ENCODE results near the gene ZNF853.

ZNF853 gene

DNA sequence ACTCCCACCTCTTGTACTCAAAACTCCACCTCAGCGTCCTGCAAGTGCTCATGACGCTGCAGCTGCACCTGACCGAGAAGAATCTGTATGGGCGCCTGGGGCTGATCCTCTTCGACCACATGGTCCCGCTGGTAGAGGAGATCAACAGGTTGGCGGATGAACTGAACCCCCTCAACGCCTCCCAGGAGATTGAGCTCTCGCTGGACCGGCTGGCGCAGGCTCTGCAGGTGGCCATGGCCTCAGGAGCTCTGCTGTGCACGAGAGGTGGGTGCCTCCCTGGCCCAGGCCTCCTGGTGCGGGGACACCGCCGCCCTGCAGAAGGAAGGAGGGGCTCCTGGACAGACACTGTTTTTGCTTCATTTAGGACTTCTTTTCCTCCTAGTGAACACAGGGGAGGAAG, 15.3 kb upstream of the ZNF853 start:
- no peak for DNase-seq
- in situ Hi-C loops (cut with MboI; ENCODE audit: low pct_unique_long_range_greater_than_20kb, low sequenced_read_pairs): no loop called here

DNA sequence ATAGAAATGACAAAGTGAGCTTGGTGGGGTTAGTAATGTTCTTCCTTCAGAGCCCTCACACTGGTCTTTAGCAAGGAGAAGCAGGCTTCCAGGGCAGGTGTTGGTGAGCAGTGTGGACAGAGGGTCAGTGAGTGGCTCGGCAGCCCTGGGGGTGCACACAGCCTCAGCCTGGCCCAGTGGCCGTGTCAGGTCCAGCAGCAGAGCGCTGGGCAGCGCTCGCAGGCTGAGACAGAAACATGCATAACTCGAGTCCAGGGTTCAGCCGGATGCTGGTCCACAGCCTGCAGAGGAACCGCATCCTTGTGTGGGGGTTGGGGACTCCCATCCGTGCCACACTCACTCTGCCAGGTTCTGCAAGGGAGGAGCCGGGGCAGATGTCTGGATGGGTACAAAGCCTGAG, 11.0 kb upstream of the ZNF853 start:
- no peak for DNase-seq
- in situ Hi-C loops (cut with MboI; ENCODE audit: low pct_unique_long_range_greater_than_20kb, low sequenced_read_pairs): no loop called here

GRCh38 chr7:6606866-6607583, 8.4 kb upstream of the ZNF853 start:
- in situ Hi-C loops (cut with MboI; ENCODE audit: low pct_unique_long_range_greater_than_20kb, low sequenced_read_pairs): no loop called here
- DNase-seq: no peak

DNA sequence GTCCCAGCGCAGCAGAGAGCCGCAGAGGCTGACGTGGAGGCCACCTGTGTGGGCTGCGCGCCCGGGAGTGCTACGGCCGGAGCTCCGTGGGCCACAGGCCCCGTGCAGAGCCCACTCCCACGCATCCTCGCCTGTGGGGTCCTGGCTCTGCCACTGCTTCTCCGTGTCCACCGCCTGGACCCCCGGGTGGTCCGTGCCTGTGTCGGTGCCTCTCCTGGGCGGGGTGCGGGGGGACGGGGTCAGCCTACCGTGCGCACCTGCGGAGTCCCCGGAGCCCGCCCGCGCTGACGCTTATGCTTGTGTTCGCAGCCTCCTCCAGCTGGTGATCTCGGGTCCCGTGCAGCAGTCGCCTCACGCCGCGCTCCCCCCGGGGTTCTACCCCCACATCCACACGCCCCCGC, 7.8 kb upstream of the ZNF853 start:
- in situ Hi-C loops (cut with MboI; ENCODE audit: low pct_unique_long_range_greater_than_20kb, low sequenced_read_pairs): no loop called here
- DNase-seq: no peak

- in situ Hi-C loops (cut with MboI; ENCODE audit: low pct_unique_long_range_greater_than_20kb, low sequenced_read_pairs): no loop called here
- no peak for DNase-seq
Measured at GRCh38 chr7:6608081-6608480, 7.3 kb upstream of the ZNF853 start.

DNA sequence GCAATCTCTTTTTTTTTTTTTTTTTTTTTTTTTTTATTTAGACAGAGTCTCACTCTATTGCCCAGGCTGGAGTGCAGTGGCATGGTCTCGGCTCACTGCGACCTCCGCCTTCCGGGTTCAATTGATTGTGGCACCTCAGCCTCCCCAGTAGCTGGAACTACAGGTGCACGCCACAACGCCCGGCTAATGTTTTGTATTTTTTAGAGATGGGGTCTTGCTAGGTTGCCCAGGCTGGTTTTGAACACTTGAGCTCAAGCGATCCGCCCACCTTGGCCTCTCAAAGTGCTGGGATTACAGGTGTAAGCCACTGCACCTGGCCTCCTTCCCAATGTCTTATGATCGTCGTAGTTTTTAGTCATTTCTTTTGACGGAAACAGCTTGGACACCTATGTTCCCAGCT, 6.6 kb upstream of the ZNF853 start:
- in situ Hi-C loops (cut with MboI; ENCODE audit: low pct_unique_long_range_greater_than_20kb, low sequenced_read_pairs): no loop called here
- DNase-seq: no peak

DNA sequence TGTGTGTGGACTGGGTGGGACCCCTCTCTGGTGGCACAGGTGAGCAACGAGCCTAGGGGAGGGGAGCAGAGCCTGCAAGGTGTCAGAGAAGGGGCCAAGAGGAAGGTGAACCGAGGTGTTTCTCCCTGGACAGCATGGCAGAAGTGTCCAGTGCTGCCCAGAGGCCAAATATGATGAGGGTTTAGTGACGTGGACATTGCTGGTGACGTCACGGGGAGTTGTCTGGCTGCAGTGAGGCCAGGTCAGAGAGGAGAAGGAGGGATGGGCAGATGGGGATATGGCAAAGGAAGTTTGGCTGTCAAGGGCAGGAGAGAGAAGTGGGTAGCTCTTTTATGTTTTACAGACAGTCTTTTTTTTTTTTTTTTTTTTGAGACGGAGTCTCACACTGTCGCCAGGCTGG, 2.6 kb upstream of the ZNF853 start:
- in situ Hi-C loops (cut with MboI; ENCODE audit: low pct_unique_long_range_greater_than_20kb, low sequenced_read_pairs): no loop called here
- no peak for DNase-seq

GRCh38 chr7:6613706-6614105, 1.7 kb upstream of the ZNF853 start:
- no peak for DNase-seq

GRCh38 chr7:6615723-6616555, 529 bp downstream of the ZNF853 start:
- in situ Hi-C loops (cut with MboI; ENCODE audit: low pct_unique_long_range_greater_than_20kb, low sequenced_read_pairs): no loop called here
- DNase-seq: no peak

More at GRCh38 chr7:6613706-6614105, 1.7 kb upstream of the ZNF853 start:
- in situ Hi-C loops (cut with MboI; ENCODE audit: low pct_unique_long_range_greater_than_20kb, low sequenced_read_pairs): no loop called here

GRCh38 chr7:6616854-6617643, 1.6 kb downstream of the ZNF853 start:
- in situ Hi-C loops (cut with MboI; ENCODE audit: low pct_unique_long_range_greater_than_20kb, low sequenced_read_pairs): no loop called here
- DNase-seq: no peak

GRCh38 chr7:6618621-6619020, 3.2 kb downstream of the ZNF853 start:
- no peak for DNase-seq
- in situ Hi-C loops (cut with MboI; ENCODE audit: low pct_unique_long_range_greater_than_20kb, low sequenced_read_pairs): no loop called here

DNA sequence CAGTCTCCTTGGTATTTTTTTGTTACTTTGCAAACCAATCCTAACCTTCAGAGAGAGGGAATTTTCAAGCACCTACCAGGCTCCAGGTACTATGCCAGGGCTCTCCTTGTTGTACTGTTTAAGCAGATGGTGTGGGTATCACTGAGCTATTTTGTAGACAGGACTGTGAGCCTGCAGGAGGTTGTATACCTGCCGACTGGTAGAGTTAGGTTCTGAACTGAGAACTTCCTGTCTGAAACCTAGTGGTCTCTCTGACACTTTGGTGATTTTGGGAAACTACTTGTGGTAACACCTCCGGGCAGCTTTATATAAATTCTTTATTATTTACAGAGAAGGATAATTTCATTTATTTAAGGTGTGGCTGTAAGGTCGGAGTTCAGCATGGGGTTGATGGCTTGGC, 4.6 kb downstream of the ZNF853 start:
- in situ Hi-C loops (cut with MboI; ENCODE audit: low pct_unique_long_range_greater_than_20kb, low sequenced_read_pairs): no loop called here
- DNase-seq: no peak

GRCh38 chr7:6621195-6622133, 6.1 kb downstream of the ZNF853 start:
- in situ Hi-C loops (cut with MboI; ENCODE audit: low pct_unique_long_range_greater_than_20kb, low sequenced_read_pairs): no loop called here
- no peak for DNase-seq

GRCh38 chr7:6622134-6622710, 6.8 kb downstream of the ZNF853 start:
- in situ Hi-C loops (cut with MboI; ENCODE audit: low pct_unique_long_range_greater_than_20kb, low sequenced_read_pairs): no loop called here
- DNase-seq: no peak

DNA sequence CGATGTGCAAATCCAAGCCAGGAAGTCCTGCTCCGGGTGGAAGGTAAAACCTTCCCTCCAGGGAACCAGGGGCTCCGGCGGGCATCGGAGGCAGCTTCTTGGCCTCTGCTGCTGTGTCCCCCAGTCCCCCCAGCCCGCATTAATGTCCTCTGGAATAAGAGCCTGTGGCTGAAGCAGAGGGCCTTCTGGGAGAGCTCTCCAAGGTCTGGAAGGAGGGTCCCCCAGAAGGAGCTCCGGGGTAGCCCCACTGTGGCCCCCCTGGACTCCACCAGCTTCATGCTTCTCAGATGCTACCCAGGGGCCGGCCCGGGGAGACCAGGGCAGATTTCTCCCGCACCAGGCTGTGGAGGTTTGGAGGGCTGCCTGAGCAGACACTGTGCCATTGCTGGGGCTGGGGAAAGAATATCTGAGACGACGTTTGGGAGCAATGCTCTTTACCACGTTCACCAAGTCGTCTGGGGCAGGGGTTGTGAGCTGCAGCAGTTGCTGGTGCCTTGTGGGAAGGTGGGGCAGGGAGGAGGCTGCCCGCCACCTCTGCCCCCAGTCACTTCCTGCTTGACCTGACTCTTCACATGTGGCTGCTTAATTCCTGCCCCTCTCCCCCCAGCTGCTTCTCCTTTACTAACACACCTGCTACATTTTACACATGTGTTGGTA, 8.3 kb downstream of the ZNF853 start:
- in situ Hi-C loops (cut with MboI; ENCODE audit: low pct_unique_long_range_greater_than_20kb, low sequenced_read_pairs): no loop called here
- DNase-seq: no peak

DNA sequence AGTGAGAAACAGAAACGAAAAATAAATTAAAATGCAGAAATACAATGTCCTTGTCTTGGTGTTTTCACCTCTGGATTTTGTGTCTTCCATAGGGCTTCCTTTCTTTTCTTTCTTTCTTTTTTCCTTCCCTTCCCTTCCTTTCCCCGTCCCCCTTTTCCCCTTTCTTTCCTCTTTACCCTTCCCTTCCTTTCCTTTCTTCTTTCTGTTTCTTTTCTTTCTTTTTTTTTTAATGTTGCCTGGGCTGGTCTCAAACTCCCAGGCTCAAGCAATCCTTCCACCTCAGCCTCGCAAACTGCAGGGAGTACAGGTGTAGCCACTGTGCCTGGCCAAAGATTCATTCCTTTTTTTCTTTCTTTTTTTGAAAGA, 8.8 kb downstream of the ZNF853 start:
- in situ Hi-C loops (cut with MboI; ENCODE audit: low pct_unique_long_range_greater_than_20kb, low sequenced_read_pairs): no loop called here
- DNase-seq: no peak

GRCh38 chr7:6628045-6628444, 12.6 kb downstream of the ZNF853 start:
- in situ Hi-C loops (cut with MboI; ENCODE audit: low pct_unique_long_range_greater_than_20kb, low sequenced_read_pairs): no loop called here
- no peak for DNase-seq

Measured in KBM-7 (cell line).